Measurements from ENCODE around the gene SORBS2. TPM values are rescaled to one million over a fixed set of nuclear protein-coding genes. Genes with fewer than 3 reads are reported as not detected.

The SORBS2 gene
- total and polyA plus RNA-seq, 2 of the 8 experiments (the other 6 are each of a cell fraction or from before 2014, with no cell fraction given): 73.0 to 87.1 TPM

DNA sequence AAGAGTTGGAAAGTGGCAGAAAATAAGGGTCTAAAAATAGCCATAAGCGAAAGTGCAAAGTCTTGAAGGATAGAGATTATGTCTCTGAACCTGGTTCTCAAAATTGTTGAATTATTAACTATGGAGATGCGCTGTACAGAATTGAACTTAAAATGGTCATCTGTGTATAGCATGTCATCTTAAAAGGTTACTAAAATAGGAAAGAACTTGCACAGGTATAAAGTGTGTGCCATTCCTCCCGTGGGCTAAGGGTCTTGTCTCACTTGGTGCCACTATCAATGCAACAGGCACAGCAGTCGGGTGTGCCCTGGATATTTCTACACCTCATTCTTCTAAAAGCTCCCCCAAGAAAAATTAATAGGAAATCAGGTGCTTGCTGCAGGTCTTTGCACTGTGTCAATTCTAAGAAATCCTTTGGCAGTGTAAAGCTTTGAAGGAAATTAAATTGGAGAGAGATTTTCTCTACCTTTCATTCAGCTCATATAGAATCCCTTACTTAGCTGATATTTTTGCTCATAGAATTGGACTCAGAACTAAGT lies 2.4 kb downstream of the SORBS2 start:
- Histone ChIP-seq H3K23me2 (ENCODE audit: low read depth, low read length) (no peaks in the 10 kb centered on the region), H3K4me3 (ENCODE audit: extremely low read depth in 1 of 4, insufficient read depth in 2 of 4, low read depth in 3 of 4, low read length in 4 of 4) (no peak overlapping the region), H3K4me2 (ENCODE audit: insufficient read depth in 1 of 2, low read depth in 2 of 2, low read length in 2 of 2) (no peak overlapping the region), H2BK5ac (ENCODE audit: low read depth, low read length) (no peak overlapping the region), H4K20me1 (replicated peaks in 1 of 2; ENCODE audit: control insufficient read depth in 1 of 2, insufficient read depth in 2 of 2, low read length in 2 of 2) (no peaks in the 10 kb centered on the region), H3K79me2 (ENCODE audit: control insufficient read depth in 1 of 2, insufficient read depth in 2 of 2, low read length in 2 of 2) (no peaks in the 10 kb centered on the region), H2AK5ac (ENCODE audit: low read depth, low read length) (no peak overlapping the region), H3K14ac (ENCODE audit: insufficient read length) (no peak overlapping the region), H2BK12ac (ENCODE audit: low read depth, low read length) (no peak overlapping the region), H2BK15ac (ENCODE audit: low read length) (no peak overlapping the region), H4K91ac (replicated peaks; ENCODE audit: insufficient read length, low read length) (no peak overlapping the region), H3K4me1 (replicated peaks in 1 of 4; ENCODE audit: control insufficient read depth in 3 of 4, insufficient read depth in 4 of 4, low read length in 3 of 4) (peaks cover 5 to 20% (median 12%) of the 10 kb centered on the region in 4 experiments), H2BK120ac (replicated peaks; ENCODE audit: low read depth, low read length) (no peak overlapping the region), H3K9ac (replicated peaks in 1 of 4; ENCODE audit: extremely low read depth in 1 of 4, low read depth in 3 of 4, low read length in 3 of 4) (no peak overlapping the region), H3K27ac (ENCODE audit: low read depth, low read length) (no peak overlapping the region), H3K9me3 (ENCODE audit: insufficient read depth in 2 of 2, low read depth in 1 of 2, low read length in 1 of 2) (no peaks in the 10 kb centered on the region), H3K4ac (replicated peaks; ENCODE audit: insufficient read length, low read depth, low read length) (no peak overlapping the region), H3K23ac (ENCODE audit: insufficient read length) (no peak overlapping the region), H3K36me3 (ENCODE audit: control insufficient read depth in 2 of 4, insufficient read depth in 4 of 4, low read length in 3 of 4) (no peaks in the 10 kb centered on the region), H2AFZ (ENCODE audit: low read length) (no peak overlapping the region), H4K8ac (ENCODE audit: extremely low read depth, insufficient read depth, low read length) (no peak overlapping the region), H2BK20ac (ENCODE audit: low read length) (no peak overlapping the region), H3K56ac (replicated peaks; ENCODE audit: insufficient read length, low read depth, low read length) (no peak overlapping the region), H3K18ac (ENCODE audit: extremely low read depth, low read length) (no peak overlapping the region), H4K5ac (ENCODE audit: insufficient read length, low read depth, low read length) (no peak overlapping the region), H3K27me3 (replicated peaks in 1 of 4; ENCODE audit: control insufficient read depth in 3 of 4, extremely low read depth in 1 of 4, insufficient read depth in 3 of 4, low read length in 3 of 4) (no peaks in the 10 kb centered on the region), H3K79me1 (ENCODE audit: low read depth, low read length) (no peaks in the 10 kb centered on the region)
- ChIA-PET POLR2A (ENCODE audit: partially characterized antibody) (interaction anchor here (0.6 kb wide), 1 partner anchor 52 kb away, joined by 4 read pairs; no protein-coding TSS in a partner anchor), CTCF (ENCODE audit: partially characterized antibody) (interaction anchor here (1.3 kb wide), 1 partner anchor 9 kb away, joined by 4 read pairs; no protein-coding TSS in a partner anchor)
- DNase-seq (ENCODE audit: low read depth in 1 of 2, low spot score in 2 of 2): no peak
- FAIRE-seq: no peak
- WGBS, 2 experiments (ENCODE audit: extremely low coverage in 1 of 2, insufficient coverage in 1 of 2, insufficient read length in 1 of 2, insufficient replicate concordance in 2 of 2, low coverage in 1 of 2, low lambda C conversion rate in 2 of 2, missing lambda C conversion rate in 1 of 2): 71% methylated on average over 4 of the region's 4 CpGs; no CpG with 5 or more reads in 1 of the 2 experiments
- TF ChIP-seq NRF1 (IDR thresholded peaks at IDR 0.05; ENCODE audit: low read depth, low read length) (no peak), SIX5 (IDR thresholded peaks at IDR 0.05; ENCODE audit: low read depth, low read length) (no peak), KDM5A (IDR thresholded peaks at IDR 0.05; ENCODE audit: low read length) (no peak), POU5F1 (IDR thresholded peaks at IDR 0.05; ENCODE audit: low read depth, low read length) (no peak), MAFK (IDR thresholded peaks at IDR 0.05; ENCODE audit: low read depth, low read length) (no peak), EZH2 (IDR thresholded peaks at IDR 0.05; ENCODE audit: low read depth, low read length, severe bottlenecking) (no peak), EGR1 (IDR thresholded peaks at IDR 0.05; ENCODE audit: borderline replicate concordance, low read depth, low read length) (no peak), BRCA1 (IDR thresholded peaks at IDR 0.05; ENCODE audit: low read depth, low read length) (no peak), ZNF274 (IDR thresholded peaks at IDR 0.05; ENCODE audit: borderline replicate concordance, extremely low read depth, low read length) (no peak)
- TF ChIP-seq, protein P1, sequence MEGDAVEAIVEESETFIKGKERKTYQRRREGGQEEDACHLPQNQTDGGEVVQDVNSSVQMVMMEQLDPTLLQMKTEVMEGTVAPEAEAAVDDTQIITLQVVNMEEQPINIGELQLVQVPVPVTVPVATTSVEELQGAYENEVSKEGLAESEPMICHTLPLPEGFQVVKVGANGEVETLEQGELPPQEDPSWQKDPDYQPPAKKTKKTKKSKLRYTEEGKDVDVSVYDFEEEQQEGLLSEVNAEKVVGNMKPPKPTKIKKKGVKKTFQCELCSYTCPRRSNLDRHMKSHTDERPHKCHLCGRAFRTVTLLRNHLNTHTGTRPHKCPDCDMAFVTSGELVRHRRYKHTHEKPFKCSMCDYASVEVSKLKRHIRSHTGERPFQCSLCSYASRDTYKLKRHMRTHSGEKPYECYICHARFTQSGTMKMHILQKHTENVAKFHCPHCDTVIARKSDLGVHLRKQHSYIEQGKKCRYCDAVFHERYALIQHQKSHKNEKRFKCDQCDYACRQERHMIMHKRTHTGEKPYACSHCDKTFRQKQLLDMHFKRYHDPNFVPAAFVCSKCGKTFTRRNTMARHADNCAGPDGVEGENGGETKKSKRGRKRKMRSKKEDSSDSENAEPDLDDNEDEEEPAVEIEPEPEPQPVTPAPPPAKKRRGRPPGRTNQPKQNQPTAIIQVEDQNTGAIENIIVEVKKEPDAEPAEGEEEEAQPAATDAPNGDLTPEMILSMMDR (IDR thresholded peaks at IDR 0.05; ENCODE audit: control extremely low read depth in 1 of 3, insufficient read depth in 1 of 3, low read depth in 1 of 3, low read length in 3 of 3): no peak
- TF ChIP-seq, protein P2, sequence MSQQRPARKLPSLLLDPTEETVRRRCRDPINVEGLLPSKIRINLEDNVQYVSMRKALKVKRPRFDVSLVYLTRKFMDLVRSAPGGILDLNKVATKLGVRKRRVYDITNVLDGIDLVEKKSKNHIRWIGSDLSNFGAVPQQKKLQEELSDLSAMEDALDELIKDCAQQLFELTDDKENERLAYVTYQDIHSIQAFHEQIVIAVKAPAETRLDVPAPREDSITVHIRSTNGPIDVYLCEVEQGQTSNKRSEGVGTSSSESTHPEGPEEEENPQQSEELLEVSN (IDR thresholded peaks at IDR 0.05): no peak
